Stomach (tissue), 19 donors: ENCODE data around the gene CHMP2A. TPM values are rescaled to one million over a fixed set of nuclear protein-coding genes. Genes with fewer than 3 reads are reported as not detected.

Source experiments
- DNase-seq, 2 donors: peaks; one replicate each; pipeline versions ENCODE4 v3.0.0 to v3.0.0-alpha.2; 2013 to 2019
- H3K27ac ChIP-seq, 5 donors: fragments of 200-600 bp in 4 of 5; sonication (generic) in 4 of 5; one replicate each; pipeline ENCODE4 v1.5.1; 2013 to 2019; ENCODE audit warnings: mild to moderate bottlenecking in 1 of 5, moderate library complexity in 1 of 5
- H3K27me3 ChIP-seq, 3 donors: fragments of 200-600 bp; sonication (generic); one replicate each; pipeline ENCODE4 v1.5.1; 2017 to 2019; ENCODE audit warnings: mixed run types in 1 of 3
- H3K36me3 ChIP-seq, 4 donors: fragments of 200-600 bp; sonication (generic); 1 replicate in 3 of 4; 2 replicates in 1 of 4; pipeline ENCODE4 v1.5.1; 2016 to 2019
- H3K4me1 ChIP-seq, 4 donors: fragments of 200-600 bp; sonication (generic); one replicate each; pipeline ENCODE4 v1.5.1; 2016 to 2019
- H3K4me3 ChIP-seq, 4 donors: fragments of 200-600 bp; sonication (generic) in 3 of 4; one replicate each; pipeline ENCODE4 v1.5.1; 2016 to 2019; ENCODE audit warnings: mild to moderate bottlenecking in 1 of 4
- H3K9me3 ChIP-seq, 4 donors: fragments of 200-600 bp; sonication (generic); one replicate each; pipeline ENCODE4 v1.5.1; 2016 to 2019
- CTCF ChIP-seq, 7 experiments: fragments of 450-650 bp in 4 of 7; fragments of 200-600 bp in 3 of 7; sonication (generic) in 3 of 7; IDR thresholded peaks; one replicate each; pipeline ENCODE4 v1.5.1; 2016 to 2019; ENCODE audit warnings: antibody characterized with exemption in 7 of 7, control low read depth in 2 of 7, mild to moderate bottlenecking in 1 of 7
- EP300 ChIP-seq: sonication (generic); formaldehyde crosslinking; IDR thresholded peaks from one replicate; pipeline ENCODE4 v1.6.1; 2017; ENCODE audit warnings: antibody characterized with exemption
- POLR2A ChIP-seq, 4 donors: fragments of 450-650 bp; IDR thresholded peaks; one replicate each; pipeline ENCODE4 v1.6.1; 2016; ENCODE audit warnings: antibody characterized with exemption in 4 of 4, control low read depth in 2 of 4, mild to moderate bottlenecking in 1 of 4, moderate library complexity in 1 of 4
- POLR2AphosphoS5 ChIP-seq, 3 donors: sonication (generic); formaldehyde crosslinking; IDR thresholded peaks; one replicate each; pipeline ENCODE4 v1.6.1; 2016; ENCODE audit warnings: antibody characterized with exemption in 3 of 3
- WGBS, 5 donors: extraction: QIAGEN DNeasy Blood & Tissue Kit in 3 of 5; methylation state at CpG; one replicate each; pipeline versions ENCODE4 v1.1.5 to v1.1.7; 2013 to 2018; 5-methylcytosine and 5-hydroxymethylcytosine counted together
- intact Hi-C: fragments of 100-400 bp; cut with DNase I; formaldehyde crosslinking; loops from one replicate; pipeline ENCODE4 v1.15.1; 2023; ENCODE audit warnings: low total_unique reads
- long read RNA-seq, 10 donors: transcript quantifications; one replicate each; lab custom pipeline, GENCODE V29; 2026
- polyA plus RNA-seq, 3 donors: library from polyadenylated mRNA; stranded (reverse); fragments of 200-250 nt; gene quantifications; one replicate each; pipeline ENCODE4 v1.2.3, GENCODE V29; 2013
- total RNA-seq, 5 donors: library from RNA; depleted of rRNA; stranded (reverse); fragments of >200 nt; gene quantifications; one replicate each; pipeline versions ENCODE4 v1.1.0 to v1.2.3, GENCODE V29; 2014 to 2016
- donor health status: healthy with polysubstance abuse.
- donor health status: Bipolar disorder and iron deficiency.
- donor health status: healthy.

CHMP2A gene
- total RNA-seq (100 to 1,000 TPM in 2 of 5 donors, 10 to 100 TPM in 3; 55.8 to 260 (median 89.0) TPM), polyA plus RNA-seq (100 to 1,000 TPM; 195 to 338 (median 235) TPM)
- long read RNA-seq, donor 1, transcript CHMP2A-201 (6 exons, 913 nt): major isoform, 10 of 23 reads
- long read RNA-seq, donor 1, transcript CHMP2A-206 (5 exons, 1,178 nt): minor isoform, 5 of 23 reads
- long read RNA-seq, donor 1, partial matches to known transcripts: 5 of 23 reads
- long read RNA-seq, donor 1, other reads (novel, unspliced or antisense): 0 of 23 reads
- long read RNA-seq, donor 2, transcript CHMP2A-201 (6 exons, 913 nt): major isoform, 15 of 30 reads
- long read RNA-seq, donor 2, transcript CHMP2A-206 (5 exons, 1,178 nt): minor isoform, 9 of 30 reads
- long read RNA-seq, donor 2, partial matches to known transcripts: 0 of 30 reads
- long read RNA-seq, donor 2, other reads (novel, unspliced or antisense): 0 of 30 reads
- long read RNA-seq, donor 3, transcript CHMP2A-201 (6 exons, 913 nt): major isoform, 20 of 35 reads
- long read RNA-seq, donor 3, partial matches to known transcripts: 5 of 35 reads
- long read RNA-seq, donor 3, other reads (novel, unspliced or antisense): 0 of 35 reads
- long read RNA-seq, donor 4, partial matches to known transcripts: 0 of 1 reads
- long read RNA-seq, donor 4, other reads (novel, unspliced or antisense): 0 of 1 reads
- long read RNA-seq, donor 5, transcript CHMP2A-201 (6 exons, 913 nt): major isoform, 29 of 48 reads
- long read RNA-seq, donor 5, transcript CHMP2A-206 (5 exons, 1,178 nt): minor isoform, 6 of 48 reads
- long read RNA-seq, donor 5, transcript CHMP2A-208 (6 exons, 885 nt): minor isoform, 5 of 48 reads
- long read RNA-seq, donor 5, partial matches to known transcripts: 6 of 48 reads
- long read RNA-seq, donor 5, other reads (novel, unspliced or antisense): 0 of 48 reads
- long read RNA-seq, donor 6, transcript CHMP2A-206 (5 exons, 1,178 nt): minor isoform, 15 of 87 reads
- long read RNA-seq, donor 6, transcript CHMP2A-201 (6 exons, 913 nt): major isoform, 49 of 87 reads
- long read RNA-seq, donor 6, transcript CHMP2A-208 (6 exons, 885 nt): minor isoform, 10 of 87 reads
- long read RNA-seq, donor 6, partial matches to known transcripts: 10 of 87 reads
- long read RNA-seq, donor 6, other reads (novel, unspliced or antisense): 0 of 87 reads
- long read RNA-seq, donor 7, transcript CHMP2A-206 (5 exons, 1,178 nt): minor isoform, 10 of 88 reads
- long read RNA-seq, donor 7, transcript CHMP2A-201 (6 exons, 913 nt): major isoform, 34 of 88 reads
- long read RNA-seq, donor 7, partial matches to known transcripts: 38 of 88 reads
- long read RNA-seq, donor 7, other reads (novel, unspliced or antisense): 0 of 88 reads
- long read RNA-seq, donor 8, transcript CHMP2A-206 (5 exons, 1,178 nt): minor isoform, 8 of 62 reads
- long read RNA-seq, donor 8, transcript CHMP2A-201 (6 exons, 913 nt): major isoform, 27 of 62 reads
- long read RNA-seq, donor 8, partial matches to known transcripts: 20 of 62 reads
- long read RNA-seq, donor 8, other reads (novel, unspliced or antisense): 0 of 62 reads
- long read RNA-seq, donor 9, transcript CHMP2A-206 (5 exons, 1,178 nt): minor isoform, 7 of 64 reads
- long read RNA-seq, donor 9, transcript CHMP2A-201 (6 exons, 913 nt): major isoform, 19 of 64 reads
- long read RNA-seq, donor 9, transcript CHMP2A-208 (6 exons, 885 nt): minor isoform, 7 of 64 reads
- long read RNA-seq, donor 9, partial matches to known transcripts: 31 of 64 reads
- long read RNA-seq, donor 9, other reads (novel, unspliced or antisense): 0 of 64 reads
- long read RNA-seq, donor 10, transcript CHMP2A-206 (5 exons, 1,178 nt): minor isoform, 5 of 18 reads
- long read RNA-seq, donor 10, transcript CHMP2A-201 (6 exons, 913 nt): major isoform, 12 of 18 reads
- long read RNA-seq, donor 10, partial matches to known transcripts: 0 of 18 reads
- long read RNA-seq, donor 10, other reads (novel, unspliced or antisense): 0 of 18 reads

GRCh38 chr19:58554494-58555368 is at the start of gene CHMP2A:
Gene CHMP2A (minus strand): TSS chr19:58555105. CDS start chr19:58554212, 893 bp downstream.
- peak; percentile 99 for DNase-seq
- peaks cover 37 to 54% (median 51%) of the 10 kb centered on the region in 4 donors for H3K4me1 ChIP-seq
- no peaks in the 10 kb centered on the region for H3K27me3 ChIP-seq
- intact Hi-C loops: no loop called here
- peak within 1 kb of the TSS; percentile 72 to 93 (median 76) for H3K4me3 ChIP-seq
- 0 to 1% (median 0%) methylated on average over 59 to 69 of the region's 69 CpGs for WGBS, 5 donors
- H3K9me3 ChIP-seq: no peaks in the 10 kb centered on the region
- H3K36me3 ChIP-seq: peaks cover 50 to 61% (median 56%) of the 10 kb centered on the region in 4 donors
- peak within 1 kb of the TSS; percentile 94 to 100 (median 100) for H3K27ac ChIP-seq
- TF ChIP-seq CTCF (IDR thresholded peaks at IDR 0.05) (no peak), POLR2A (IDR thresholded peaks at IDR 0.05) (peak in 1 of 4 donors; percentile 22), POLR2AphosphoS5 (IDR thresholded peaks at IDR 0.05) (peak; percentile 53 to 97 (median 83)), EP300 (no peak)

- Histone ChIP-seq H3K36me3 (peaks cover 17 to 33% (median 32%) of the 10 kb centered on the region in 4 donors), H3K4me1 (peaks cover 4 to 6% (median 5%) of the 10 kb centered on the region in 4 donors), H3K27ac (no peak overlapping the region), H3K27me3 (no peaks in the 10 kb centered on the region), H3K9me3 (no peaks in the 10 kb centered on the region), H3K4me3 (no peak overlapping the region)
- TF ChIP-seq CTCF (IDR thresholded peaks at IDR 0.05): no peak
- no peak for TF ChIP-seq POLR2AphosphoS5 (IDR thresholded peaks at IDR 0.05)
- no peak for TF ChIP-seq POLR2A (IDR thresholded peaks at IDR 0.05)
- no peak for TF ChIP-seq EP300
- no peak for DNase-seq
- intact Hi-C loops: no loop called here
- 96 to 98% (median 97%) methylated on average over 4 of the region's 4 CpGs; no CpG with 5 or more reads in 1 of the 5 donors for WGBS, 5 donors
These were observed 31.3 kb upstream of the CHMP2A start for GRCh38 chr19:58586133-58586765.
